SU-DHL-6 (cell line): ENCODE results near the gene DSCAML1.

Experiments
- H2AFZ ChIP-seq: fragments of 200-600 bp; sonication (generic); 2 replicates; pipeline ENCODE4 v1.6.1; 2014; ENCODE audit warnings: low read depth, mild to moderate bottlenecking, moderate library complexity, mixed read lengths, antibody characterized with exemption, low read length; ENCODE audit not compliant: severe bottlenecking
- H3F3A ChIP-seq: fragments of 200-600 bp; shearing (Covaris generic); 2 replicates; pipeline ENCODE4 v1.6.0; 2016; ENCODE audit warnings: antibody characterized with exemption, mild to moderate bottlenecking; ENCODE audit not compliant: insufficient read depth
- H3K27ac ChIP-seq: fragments of 200-600 bp; sonication (generic); 2 replicates; pipeline ENCODE4 v1.5.1; 2016; ENCODE audit warnings: low read depth, mild to moderate bottlenecking, low read length, moderate library complexity, mixed read lengths
- H3K27me3 ChIP-seq: fragments of 200-600 bp; sonication (generic), shearing (Covaris generic); 2 replicates; pipeline ENCODE4 v1.6.0; 2014; ENCODE audit warnings: mild to moderate bottlenecking, low read length
- H3K36me3 ChIP-seq: fragments of 200-600 bp; sonication (generic); 2 replicates; pipeline ENCODE4 v1.6.1; 2014; ENCODE audit warnings: mild to moderate bottlenecking, low read length, mixed read lengths
- H3K4me2 ChIP-seq: fragments of 300-600, 200-600 bp; shearing (Covaris generic), sonication (generic); 2 replicates; pipeline ENCODE4 v1.6.0; 2014; ENCODE audit warnings: low read length, low read depth, mild to moderate bottlenecking; ENCODE audit not compliant: poor library complexity, severe bottlenecking
- H3K4me3 ChIP-seq: fragments of 200-600 bp; sonication (generic); 2 replicates; pipeline ENCODE4 v1.5.1; 2014; ENCODE audit warnings: antibody characterized with exemption, low read length, mild to moderate bottlenecking, mixed read lengths; ENCODE audit not compliant: insufficient read depth, poor library complexity, severe bottlenecking
- H3K79me2 ChIP-seq: fragments of 200-600 bp; sonication (generic); 2 replicates; pipeline ENCODE4 v1.6.1; 2014; ENCODE audit warnings: mild to moderate bottlenecking, low read length, moderate library complexity; ENCODE audit not compliant: insufficient read depth
- H3K9ac ChIP-seq: fragments of 200-600 bp; sonication (generic); 2 replicates; pipeline ENCODE4 v1.7.0; 2014; ENCODE audit warnings: mild to moderate bottlenecking, low read length
- H3K9me2 ChIP-seq: fragments of 200-600 bp; sonication (generic); replicated peaks from 2 replicates; pipeline ENCODE4 v1.6.1; 2014; ENCODE audit warnings: low read length; ENCODE audit not compliant: insufficient read depth
- H3K9me3 ChIP-seq: fragments of 200-600 bp; sonication (generic); 2 replicates; pipeline ENCODE4 v1.6.1; 2014; ENCODE audit warnings: low read length, mixed read lengths; ENCODE audit not compliant: insufficient read depth
- H4K20me1 ChIP-seq: fragments of 200-600 bp; sonication (generic); 2 replicates; pipeline ENCODE4 v1.6.1; 2014; ENCODE audit warnings: low read depth, mild to moderate bottlenecking, antibody characterized with exemption, low read length, moderate library complexity, mixed read lengths
- EZH2phosphoT487 ChIP-seq: fragments of 200-600 bp; sonication (generic), shearing (Covaris generic); conservative IDR thresholded peaks from 2 replicates; pipeline ENCODE4 v1.6.1; 2018; ENCODE audit warnings: mild to moderate bottlenecking, antibody characterized with exemption, low read length, moderate library complexity, mixed read lengths
- TF ChIP-seq, protein P1 (sequence below): fragments of 200-600 bp; sonication (generic); IDR thresholded peaks from one replicate; pipeline ENCODE4 v1.5.1; 2017; ENCODE audit warnings: antibody characterized with exemption, mild to moderate bottlenecking, low read length, moderate library complexity; ENCODE audit not compliant: insufficient read depth, poor library complexity, severe bottlenecking

DSCAML1 gene

GRCh38 chr11:117613521-117613920, 183.5 kb downstream of the DSCAML1 start:
- no peaks in the 10 kb centered on the region for H3K27me3 ChIP-seq
- TF ChIP-seq, protein P1, sequence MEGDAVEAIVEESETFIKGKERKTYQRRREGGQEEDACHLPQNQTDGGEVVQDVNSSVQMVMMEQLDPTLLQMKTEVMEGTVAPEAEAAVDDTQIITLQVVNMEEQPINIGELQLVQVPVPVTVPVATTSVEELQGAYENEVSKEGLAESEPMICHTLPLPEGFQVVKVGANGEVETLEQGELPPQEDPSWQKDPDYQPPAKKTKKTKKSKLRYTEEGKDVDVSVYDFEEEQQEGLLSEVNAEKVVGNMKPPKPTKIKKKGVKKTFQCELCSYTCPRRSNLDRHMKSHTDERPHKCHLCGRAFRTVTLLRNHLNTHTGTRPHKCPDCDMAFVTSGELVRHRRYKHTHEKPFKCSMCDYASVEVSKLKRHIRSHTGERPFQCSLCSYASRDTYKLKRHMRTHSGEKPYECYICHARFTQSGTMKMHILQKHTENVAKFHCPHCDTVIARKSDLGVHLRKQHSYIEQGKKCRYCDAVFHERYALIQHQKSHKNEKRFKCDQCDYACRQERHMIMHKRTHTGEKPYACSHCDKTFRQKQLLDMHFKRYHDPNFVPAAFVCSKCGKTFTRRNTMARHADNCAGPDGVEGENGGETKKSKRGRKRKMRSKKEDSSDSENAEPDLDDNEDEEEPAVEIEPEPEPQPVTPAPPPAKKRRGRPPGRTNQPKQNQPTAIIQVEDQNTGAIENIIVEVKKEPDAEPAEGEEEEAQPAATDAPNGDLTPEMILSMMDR: no peak
- no peak for TF ChIP-seq EZH2phosphoT487

GRCh38 chr11:117612177-117612576, 184.8 kb downstream of the DSCAML1 start:
- H3K4me2 ChIP-seq: no peak overlapping the region
- no peaks in the 10 kb centered on the region for H3K27me3 ChIP-seq
- H3F3A ChIP-seq: no peaks in the 10 kb centered on the region
- H2AFZ ChIP-seq: no peak overlapping the region
- no peaks in the 10 kb centered on the region for H4K20me1 ChIP-seq
- no peaks in the 10 kb centered on the region for H3K9me2 ChIP-seq
- no peaks in the 10 kb centered on the region for H3K36me3 ChIP-seq
- no peaks in the 10 kb centered on the region for H3K79me2 ChIP-seq
- no peak overlapping the region for H3K27ac ChIP-seq
- no peaks in the 10 kb centered on the region for H3K9me3 ChIP-seq
- H3K9ac ChIP-seq: no peak overlapping the region
- no peak overlapping the region for H3K4me3 ChIP-seq
- TF ChIP-seq, protein P1: no peak
- no peak for TF ChIP-seq EZH2phosphoT487

More at GRCh38 chr11:117613521-117613920, 183.5 kb downstream of the DSCAML1 start:
- Histone ChIP-seq H4K20me1 (no peaks in the 10 kb centered on the region), H3K4me2 (no peak overlapping the region), H3K79me2 (no peaks in the 10 kb centered on the region), H2AFZ (no peak overlapping the region), H3K36me3 (no peaks in the 10 kb centered on the region), H3K9me2 (no peaks in the 10 kb centered on the region), H3K9me3 (no peaks in the 10 kb centered on the region), H3K4me3 (no peak overlapping the region), H3F3A (no peaks in the 10 kb centered on the region), H3K9ac (no peak overlapping the region), H3K27ac (no peak overlapping the region)

DNA sequence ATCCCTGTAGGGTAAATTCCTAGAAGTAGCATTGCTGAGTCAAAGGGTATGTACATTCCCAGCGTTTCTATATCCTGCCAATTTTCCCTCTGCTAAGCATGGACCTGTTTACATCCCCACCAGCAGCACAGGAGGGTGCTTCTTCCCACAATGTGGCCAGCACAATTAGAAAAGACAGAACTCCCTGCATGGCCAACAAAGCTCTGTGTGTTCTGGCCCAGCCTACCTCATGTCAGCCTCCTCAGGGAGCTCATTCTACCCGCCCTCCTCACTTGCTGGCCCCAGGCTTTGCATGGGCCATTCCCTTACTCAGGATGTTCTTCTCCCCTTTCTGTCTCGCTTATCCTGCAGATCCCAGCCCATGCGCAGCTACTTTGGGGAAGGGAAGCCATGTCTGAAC, 186.1 kb downstream of the DSCAML1 start:
- Histone ChIP-seq H3K27me3 (no peaks in the 10 kb centered on the region), H4K20me1 (no peaks in the 10 kb centered on the region), H3K9ac (no peak overlapping the region), H3K36me3 (no peaks in the 10 kb centered on the region), H2AFZ (no peak overlapping the region), H3K4me3 (no peak overlapping the region), H3K79me2 (no peaks in the 10 kb centered on the region), H3K4me2 (no peak overlapping the region), H3K9me2 (no peaks in the 10 kb centered on the region), H3K9me3 (no peaks in the 10 kb centered on the region), H3F3A (no peaks in the 10 kb centered on the region), H3K27ac (no peak overlapping the region)
- TF ChIP-seq EZH2phosphoT487: no peak
- TF ChIP-seq, protein P1: no peak

DNA sequence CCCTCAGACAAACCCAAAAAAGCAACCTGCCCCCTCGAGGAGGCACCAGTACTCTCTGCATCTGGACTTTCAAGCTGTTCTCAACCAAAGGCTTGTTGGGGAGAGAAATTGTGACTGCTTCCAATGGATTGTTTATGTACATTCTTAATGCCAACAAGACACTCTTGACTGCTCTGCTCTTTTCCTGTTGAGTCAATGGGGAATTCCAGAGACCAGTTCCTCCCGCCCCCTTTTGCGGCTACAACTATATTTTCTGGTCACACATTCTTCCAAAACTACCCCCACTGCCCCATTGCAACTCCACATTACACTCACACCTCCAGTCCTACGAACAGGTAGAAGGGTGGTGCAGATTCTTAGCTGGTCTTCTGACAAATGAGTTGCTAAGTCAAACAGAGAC, 187.0 kb downstream of the DSCAML1 start:
- H3K79me2 ChIP-seq: no peaks in the 10 kb centered on the region
- no peaks in the 10 kb centered on the region for H3K9me2 ChIP-seq
- H3K9ac ChIP-seq: no peak overlapping the region
- no peak overlapping the region for H3K4me3 ChIP-seq
- no peaks in the 10 kb centered on the region for H4K20me1 ChIP-seq
- no peak overlapping the region for H2AFZ ChIP-seq
- no peak overlapping the region for H3K27ac ChIP-seq
- no peaks in the 10 kb centered on the region for H3K27me3 ChIP-seq
- H3K9me3 ChIP-seq: no peaks in the 10 kb centered on the region
- H3K36me3 ChIP-seq: no peaks in the 10 kb centered on the region
- TF ChIP-seq, protein P1: no peak
- TF ChIP-seq EZH2phosphoT487: no peak
- H3K4me2 ChIP-seq: no peak overlapping the region
- no peaks in the 10 kb centered on the region for H3F3A ChIP-seq
